Measurements from ENCODE around the gene CFAP410.

- TF ChIP-seq CTCF (IDR thresholded peaks at IDR 0.05 in 4 of 5, conservative IDR thresholded peaks at IDR 0.05 in 1 of 5) = peak in 4 of 5 experiments; percentile 52 to 55 (median 52)
- peak in 1 of 2 donors; percentile 8 for TF ChIP-seq POLR2A (IDR thresholded peaks at IDR 0.05)
Observed at GRCh38 chr21:44337941-44338895, 972 bp downstream of the CFAP410 start.
